GM19043 (cell line): ENCODE data around the gene VWA8.

Source experiments
- ATAC-seq: cut with Tn5 transposase; IDR thresholded peaks from one replicate; pipeline ENCODE4 v1.9.1; 2021; ENCODE audit warnings: low read depth; ENCODE audit not compliant: unreplicated experiment

Gene VWA8

GRCh38 chr13:41565846-41566245 lies 395.1 kb downstream of the VWA8 start:
- ATAC-seq: no peak

- ATAC-seq: no peak
These were observed 395.7 kb downstream of the VWA8 start for GRCh38 chr13:41565216-41565615.

- no peak for ATAC-seq
These were observed 396.9 kb downstream of the VWA8 start for GRCh38 chr13:41563984-41564365.

- ATAC-seq: no peak
These were observed 397.4 kb downstream of the VWA8 start for GRCh38 chr13:41563341-41563983.

- ATAC-seq: no peak
These were observed 398.2 kb downstream of the VWA8 start for GRCh38 chr13:41562541-41563178.

GRCh38 chr13:41562083-41562482 lies 398.8 kb downstream of the VWA8 start:
- ATAC-seq: no peak

- ATAC-seq: no peak
These were observed 399.7 kb downstream of the VWA8 start for GRCh38 chr13:41561170-41561569.

- no peak for ATAC-seq
These were observed 401.9 kb downstream of the VWA8 start for GRCh38 chr13:41558781-41559560.

GRCh38 chr13:41557719-41558118 lies 403.2 kb downstream of the VWA8 start:
- no peak for ATAC-seq

- ATAC-seq: peak; percentile 86
These were observed 406.1 kb downstream of the VWA8 start for GRCh38 chr13:41554626-41555386.

GRCh38 chr13:41554180-41554579 lies 406.7 kb downstream of the VWA8 start:
- no peak for ATAC-seq

- ATAC-seq: no peak
These were observed 408.9 kb downstream of the VWA8 start for GRCh38 chr13:41552031-41552430.

- ATAC-seq: no peak
These were observed 410.6 kb downstream of the VWA8 start for GRCh38 chr13:41550276-41550675.

- no peak for ATAC-seq
These were observed 411.4 kb downstream of the VWA8 start for GRCh38 chr13:41549491-41549890.

- no peak for ATAC-seq
These were observed 412.0 kb downstream of the VWA8 start for GRCh38 chr13:41548910-41549309.

- ATAC-seq: no peak
These were observed 412.9 kb downstream of the VWA8 start for GRCh38 chr13:41548031-41548430.

GRCh38 chr13:41547251-41548000 lies 413.5 kb downstream of the VWA8 start:
- no peak for ATAC-seq

- no peak for ATAC-seq
These were observed 414.3 kb downstream of the VWA8 start for GRCh38 chr13:41546372-41547190.

GRCh38 chr13:41545432-41545707 lies 415.5 kb downstream of the VWA8 start:
- ATAC-seq: no peak
